ENCODE measurements around the gene PSMA4.

DNA sequence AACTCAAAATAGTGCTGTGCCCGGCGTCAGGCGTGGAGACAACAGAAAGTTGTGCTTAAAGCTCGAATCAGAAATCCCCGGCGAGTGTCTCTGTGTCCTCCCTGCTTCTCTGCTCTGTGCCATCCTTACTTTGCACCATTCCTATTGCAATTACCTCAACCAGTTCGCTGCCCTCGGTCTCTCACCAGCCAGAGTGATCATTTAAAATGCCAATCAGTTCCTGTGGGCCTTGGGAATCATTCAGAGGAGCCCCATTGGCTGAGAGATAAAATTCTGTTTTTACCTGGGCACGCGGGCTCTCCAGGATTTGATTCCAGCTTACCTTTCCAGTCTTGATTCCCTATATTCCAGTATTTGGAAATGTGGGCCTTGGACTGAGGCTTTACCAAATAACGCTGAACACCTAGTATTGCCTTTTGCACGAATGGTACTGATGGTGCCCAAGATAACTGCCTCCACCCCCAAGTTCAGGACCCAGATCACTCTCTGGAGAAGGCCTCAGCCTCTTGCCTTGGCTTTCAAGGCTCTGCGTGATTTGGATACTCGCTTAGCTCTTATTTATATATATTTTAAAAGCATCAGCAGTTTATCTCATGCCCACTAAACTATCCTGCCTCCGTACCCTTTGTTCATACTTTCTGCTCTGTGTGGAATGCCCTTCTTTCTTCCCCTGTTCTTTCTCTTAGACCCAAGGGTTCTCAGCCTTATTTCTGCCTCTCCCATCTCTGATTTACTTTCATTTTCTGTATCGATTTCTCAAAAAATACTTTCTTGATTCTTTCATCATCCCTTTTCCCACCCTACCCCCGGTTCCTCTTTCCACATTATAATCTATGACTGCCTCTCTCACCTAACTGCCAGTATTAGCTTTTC is 863 bp downstream of the PSMA4 start:
- no peak for TF ChIP-seq POLR2A (IDR thresholded peaks at IDR 0.05)
- TF ChIP-seq, protein P1, sequence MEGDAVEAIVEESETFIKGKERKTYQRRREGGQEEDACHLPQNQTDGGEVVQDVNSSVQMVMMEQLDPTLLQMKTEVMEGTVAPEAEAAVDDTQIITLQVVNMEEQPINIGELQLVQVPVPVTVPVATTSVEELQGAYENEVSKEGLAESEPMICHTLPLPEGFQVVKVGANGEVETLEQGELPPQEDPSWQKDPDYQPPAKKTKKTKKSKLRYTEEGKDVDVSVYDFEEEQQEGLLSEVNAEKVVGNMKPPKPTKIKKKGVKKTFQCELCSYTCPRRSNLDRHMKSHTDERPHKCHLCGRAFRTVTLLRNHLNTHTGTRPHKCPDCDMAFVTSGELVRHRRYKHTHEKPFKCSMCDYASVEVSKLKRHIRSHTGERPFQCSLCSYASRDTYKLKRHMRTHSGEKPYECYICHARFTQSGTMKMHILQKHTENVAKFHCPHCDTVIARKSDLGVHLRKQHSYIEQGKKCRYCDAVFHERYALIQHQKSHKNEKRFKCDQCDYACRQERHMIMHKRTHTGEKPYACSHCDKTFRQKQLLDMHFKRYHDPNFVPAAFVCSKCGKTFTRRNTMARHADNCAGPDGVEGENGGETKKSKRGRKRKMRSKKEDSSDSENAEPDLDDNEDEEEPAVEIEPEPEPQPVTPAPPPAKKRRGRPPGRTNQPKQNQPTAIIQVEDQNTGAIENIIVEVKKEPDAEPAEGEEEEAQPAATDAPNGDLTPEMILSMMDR (IDR thresholded peaks at IDR 0.05 in 8 of 11, conservative IDR thresholded peaks at IDR 0.05 in 3 of 11), result peak in 1 of 11 experiments; percentile 2

All from spleen (tissue), 7 donors.